Fibroblast of lung (primary cell): Measurements from ENCODE around the gene IFIT1B.

ENCODE experiments used
- CTCF ChIP-seq, 2 donors: IDR thresholded peaks in 1 of 2; conservative IDR thresholded peaks in 1 of 2; 1 replicate in 1 of 2; 2 replicates in 1 of 2; pipeline ENCODE4 v1.5.1; 2011 to 2012; ENCODE audit warnings: low read length in 2 of 2, control low read depth in 1 of 2, inconsistent platforms in 1 of 2, low read depth in 1 of 2, mild to moderate bottlenecking in 1 of 2
- EZH2 ChIP-seq: IDR thresholded peaks from 2 replicates; pipeline ENCODE4 v1.5.1; 2012; ENCODE audit warnings: low read length, control low read depth, mild to moderate bottlenecking; ENCODE audit errors: missing control alignments

DNA sequence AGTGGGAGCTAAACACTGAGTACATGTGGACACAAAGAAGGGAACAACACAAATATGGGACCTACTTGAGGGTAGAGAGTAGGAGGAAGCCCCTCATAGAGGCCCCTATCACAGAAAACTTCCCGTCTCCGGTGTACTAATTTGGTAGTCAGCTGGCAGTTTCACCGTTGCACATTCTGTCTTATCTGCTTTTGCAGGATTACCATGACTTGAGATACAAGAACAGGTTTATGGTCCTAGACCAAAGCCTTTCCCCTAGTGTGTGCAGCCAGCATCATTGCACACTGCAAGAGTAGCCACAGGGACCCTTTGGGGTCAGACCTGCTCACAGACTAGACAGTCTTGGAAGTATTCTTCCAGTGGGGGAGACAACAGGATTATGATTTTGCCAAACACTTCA lies 5.9 kb upstream of the IFIT1B start:
- TF ChIP-seq CTCF (conservative IDR thresholded peaks at IDR 0.05 in 1 of 2, IDR thresholded peaks at IDR 0.05 in 1 of 2; ENCODE audit: low read depth in 1 of 2, low read length in 2 of 2) (no peak), EZH2 (no peak)
